Measurements from ENCODE around the gene MED12L.
"Not testable (repeated sequence)": the region's sequence is repeated elsewhere in the genome, so short reads cannot be mapped to it uniquely, and the experiment has no call there.

Gene MED12L

GRCh38 chr3:151159806-151160205, 74.3 kb downstream of the MED12L start:
- no peak for TF ChIP-seq CTCF (IDR thresholded peaks at IDR 0.05; ENCODE audit: insufficient read depth, low read length, missing control alignments)
- H3K4me3 ChIP-seq (ENCODE audit: low read depth, low read length): no peak overlapping the region
- no peak for DNase-seq (ENCODE audit: low read depth, low spot score)
- ChIA-PET POLR2A (no interaction called here), CTCF (interaction anchor here (0.9 to 1.5 kb wide), 5 partner anchors 8 to 151 kb away, joined by 3 to 4 read pairs (median 3); no protein-coding TSS in a partner anchor)

- ChIA-PET CTCF (interaction anchor here (1.0 kb wide), 1 partner anchor 117 kb away, joined by 4 read pairs; no protein-coding TSS in a partner anchor), POLR2A (no interaction called here)
- TF ChIP-seq CTCF (IDR thresholded peaks at IDR 0.05; ENCODE audit: insufficient read depth, low read length, missing control alignments): no peak
- no peak for DNase-seq (ENCODE audit: low read depth, low spot score)
- H3K4me3 ChIP-seq (ENCODE audit: low read depth, low read length): no peak overlapping the region
Observed at GRCh38 chr3:151165226-151165625, 79.8 kb downstream of the MED12L start.

DNA sequence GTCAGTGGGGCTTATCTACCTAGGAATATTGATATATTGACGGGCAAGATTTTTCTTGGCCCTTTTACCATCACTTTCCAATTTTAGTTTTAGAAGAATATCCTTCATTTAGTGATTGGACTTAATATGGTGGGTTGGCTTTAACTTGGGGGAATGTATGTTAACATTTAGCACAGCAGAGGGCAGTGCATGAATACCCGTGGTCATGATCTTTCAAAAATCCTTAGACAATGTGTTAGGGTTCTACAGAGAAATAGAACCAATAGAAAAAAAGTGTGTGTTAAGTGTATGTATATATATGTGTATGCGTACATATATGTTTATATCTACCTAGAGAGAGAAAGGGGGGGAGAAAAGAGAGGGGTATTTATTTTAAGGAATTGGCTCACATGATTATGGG, 80.7 kb downstream of the MED12L start:
- no peak for TF ChIP-seq CTCF (IDR thresholded peaks at IDR 0.05; ENCODE audit: insufficient read depth, low read length, missing control alignments)
- ChIA-PET CTCF (interaction anchor here (2.2 to 10.3 kb wide), 5 partner anchors 20 to 120 kb away, joined by 5 to 310 read pairs (median 52); partner anchors contain the start of gene P2RY14), POLR2A (no interaction called here)
- DNase-seq (ENCODE audit: low read depth, low spot score): no peak
- H3K4me3 ChIP-seq (ENCODE audit: low read depth, low read length): no peak overlapping the region

- H3K4me3 ChIP-seq (ENCODE audit: low read depth, low read length): no peak overlapping the region
- ChIA-PET POLR2A (no interaction called here), CTCF (interaction anchor here (0.6 to 10.3 kb wide), 58 partner anchors 8 to 1291 kb away, joined by 3 to 310 read pairs (median 5); partner anchors contain the start of genes GPR171 and P2RY14)
- DNase-seq (ENCODE audit: low read depth, low spot score): no peak
- TF ChIP-seq CTCF (IDR thresholded peaks at IDR 0.05; ENCODE audit: insufficient read depth, low read length, missing control alignments): peak; percentile 86
Observed at GRCh38 chr3:151168269-151169094, 83.0 kb downstream of the MED12L start.

DNA sequence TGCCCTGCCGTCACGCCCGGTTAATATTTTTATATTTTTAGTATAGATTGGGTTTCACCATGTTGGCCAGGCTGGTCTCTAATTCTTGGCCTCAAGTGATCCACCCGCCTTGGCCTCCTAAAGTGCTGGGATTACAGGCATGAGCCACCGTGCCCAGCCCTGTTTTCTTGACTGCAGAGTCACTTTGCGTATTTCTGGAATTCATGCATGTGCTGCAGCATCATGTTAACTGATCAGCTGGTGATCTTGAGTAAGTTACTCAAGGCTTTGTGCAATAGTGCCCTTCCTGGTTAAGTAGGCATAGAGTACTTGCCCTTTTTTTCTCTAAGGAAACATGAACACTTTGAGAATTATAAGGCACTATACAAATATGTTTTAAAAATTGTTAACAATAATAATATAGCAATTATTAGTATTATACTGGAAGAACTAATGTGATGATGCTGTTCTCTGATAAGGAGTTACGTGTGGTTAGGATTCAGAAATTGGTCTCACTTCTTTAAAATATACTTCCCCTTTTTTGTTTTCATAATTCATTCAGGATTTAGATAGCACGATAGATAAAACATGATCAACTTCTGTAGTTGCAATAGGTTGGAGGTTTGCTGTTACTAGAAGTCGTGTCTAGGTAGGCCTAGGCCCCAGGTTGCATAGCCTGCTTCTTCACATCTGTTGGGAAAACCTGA, 83.9 kb downstream of the MED12L start:
- CTCF ChIA-PET: interaction anchor here (0.6 to 10.3 kb wide), 23 partner anchors 9 to 749 kb away, joined by 3 to 310 read pairs (median 6); partner anchors contain the start of genes GPR171 and P2RY14
- no peak for DNase-seq (ENCODE audit: low read depth, low spot score)
- TF ChIP-seq CTCF (IDR thresholded peaks at IDR 0.05; ENCODE audit: insufficient read depth, low read length, missing control alignments): no peak
- POLR2A ChIA-PET: no interaction called here
- H3K4me3 ChIP-seq (ENCODE audit: low read depth, low read length): no peak overlapping the region

DNA sequence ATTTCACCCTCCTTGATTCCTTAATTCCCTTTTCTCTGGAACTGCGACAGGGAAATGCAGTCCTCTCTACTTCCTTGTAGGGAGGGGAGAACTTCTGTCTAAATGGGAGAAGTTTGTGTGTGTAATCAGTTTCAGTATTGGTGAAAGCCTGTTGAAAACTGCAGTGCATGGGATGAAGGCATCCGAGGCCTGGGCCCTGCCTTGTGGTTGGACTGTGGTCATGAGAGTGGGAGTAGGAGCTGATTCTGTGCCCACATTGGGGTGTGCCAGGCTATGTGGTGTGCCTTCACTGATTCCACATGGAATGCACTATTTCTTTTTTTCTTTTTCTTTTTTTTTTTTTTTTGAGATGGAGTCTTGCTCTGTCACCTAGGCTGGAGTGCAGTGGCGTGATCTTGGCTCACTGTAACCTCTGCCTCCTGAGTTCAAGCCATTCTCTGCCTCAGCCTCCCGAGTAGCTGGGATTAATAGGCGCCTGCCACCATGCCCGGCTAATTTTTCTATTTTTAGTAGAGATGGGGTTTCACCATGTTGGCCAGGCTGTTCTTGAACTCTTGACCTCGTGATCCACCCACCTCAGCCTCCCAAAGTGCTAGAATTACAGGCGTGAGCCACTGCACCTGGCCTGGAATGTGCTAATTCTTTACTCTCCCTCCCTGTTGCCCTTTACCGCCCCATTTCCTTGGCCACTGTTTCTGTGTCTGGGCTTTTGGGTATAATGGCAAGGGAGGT, 84.7 kb downstream of the MED12L start:
- CTCF ChIA-PET: interaction anchor here (1.3 to 10.3 kb wide), 4 partner anchors 10 to 116 kb away, joined by 4 to 310 read pairs (median 48); partner anchors contain the start of gene P2RY14
- H3K4me3 ChIP-seq (ENCODE audit: low read depth, low read length); DNase-seq (ENCODE audit: low read depth, low spot score); POLR2A ChIA-PET: not testable (repeated sequence)

All from AG04449 (cell line).